ENCODE results near the gene CCP110.

The CCP110 gene, protein sequence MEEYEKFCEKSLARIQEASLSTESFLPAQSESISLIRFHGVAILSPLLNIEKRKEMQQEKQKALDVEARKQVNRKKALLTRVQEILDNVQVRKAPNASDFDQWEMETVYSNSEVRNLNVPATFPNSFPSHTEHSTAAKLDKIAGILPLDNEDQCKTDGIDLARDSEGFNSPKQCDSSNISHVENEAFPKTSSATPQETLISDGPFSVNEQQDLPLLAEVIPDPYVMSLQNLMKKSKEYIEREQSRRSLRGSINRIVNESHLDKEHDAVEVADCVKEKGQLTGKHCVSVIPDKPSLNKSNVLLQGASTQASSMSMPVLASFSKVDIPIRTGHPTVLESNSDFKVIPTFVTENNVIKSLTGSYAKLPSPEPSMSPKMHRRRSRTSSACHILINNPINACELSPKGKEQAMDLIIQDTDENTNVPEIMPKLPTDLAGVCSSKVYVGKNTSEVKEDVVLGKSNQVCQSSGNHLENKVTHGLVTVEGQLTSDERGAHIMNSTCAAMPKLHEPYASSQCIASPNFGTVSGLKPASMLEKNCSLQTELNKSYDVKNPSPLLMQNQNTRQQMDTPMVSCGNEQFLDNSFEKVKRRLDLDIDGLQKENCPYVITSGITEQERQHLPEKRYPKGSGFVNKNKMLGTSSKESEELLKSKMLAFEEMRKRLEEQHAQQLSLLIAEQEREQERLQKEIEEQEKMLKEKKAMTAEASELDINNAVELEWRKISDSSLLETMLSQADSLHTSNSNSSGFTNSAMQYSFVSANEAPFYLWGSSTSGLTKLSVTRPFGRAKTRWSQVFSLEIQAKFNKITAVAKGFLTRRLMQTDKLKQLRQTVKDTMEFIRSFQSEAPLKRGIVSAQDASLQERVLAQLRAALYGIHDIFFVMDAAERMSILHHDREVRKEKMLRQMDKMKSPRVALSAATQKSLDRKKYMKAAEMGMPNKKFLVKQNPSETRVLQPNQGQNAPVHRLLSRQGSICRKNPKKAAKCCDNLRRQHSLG

GRCh38 chr16:19523559-19524355 is at the start of gene CCP110:
Gene CCP110 (plus strand): TSS chr16:19523942. CDS start chr16:19527882, 3,940 bp downstream.
- peak; percentile 97 for DNase-seq

DNA sequence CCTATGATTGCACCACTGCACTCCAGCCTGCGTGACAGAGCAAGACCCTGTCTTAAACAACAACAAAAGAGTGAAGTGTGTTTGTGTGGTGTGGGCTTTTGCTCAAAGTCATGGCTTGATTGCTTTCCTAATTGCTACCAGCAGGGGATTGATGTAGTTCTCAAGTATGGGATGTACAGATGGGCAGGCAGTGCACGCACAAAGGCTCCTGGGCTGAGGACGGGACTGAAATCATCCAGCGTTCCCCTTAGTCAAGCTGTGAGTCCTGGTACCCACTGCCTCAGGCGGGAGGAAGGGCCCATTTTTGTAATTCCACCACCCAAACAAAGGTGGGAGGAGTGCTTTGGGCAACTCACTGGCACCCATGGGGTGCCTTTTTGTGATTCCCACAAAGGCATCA is 49.1 kb upstream of the CCP110 start:
- DNase-seq = no peak

DNA sequence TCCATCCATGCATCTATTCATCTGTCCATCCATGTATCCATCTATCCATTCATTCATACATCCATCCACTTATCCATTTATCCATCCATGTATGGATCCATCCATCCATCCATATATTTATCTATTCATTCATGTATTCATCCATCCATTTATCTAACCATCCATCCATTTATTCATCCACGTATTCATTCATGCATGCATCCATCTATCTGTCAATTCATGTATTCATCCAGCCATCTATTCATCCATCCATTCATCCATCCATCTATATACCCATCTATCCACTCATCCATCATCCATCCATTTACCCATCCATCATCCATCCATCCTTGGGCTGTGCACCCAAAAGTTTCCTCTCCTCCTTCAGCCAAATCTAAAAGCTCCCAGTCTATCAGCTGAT is 45.2 kb upstream of the CCP110 start:
- no peak for DNase-seq

- no peak for DNase-seq
Measured at GRCh38 chr16:19479302-19479721, 44.4 kb upstream of the CCP110 start.

DNA sequence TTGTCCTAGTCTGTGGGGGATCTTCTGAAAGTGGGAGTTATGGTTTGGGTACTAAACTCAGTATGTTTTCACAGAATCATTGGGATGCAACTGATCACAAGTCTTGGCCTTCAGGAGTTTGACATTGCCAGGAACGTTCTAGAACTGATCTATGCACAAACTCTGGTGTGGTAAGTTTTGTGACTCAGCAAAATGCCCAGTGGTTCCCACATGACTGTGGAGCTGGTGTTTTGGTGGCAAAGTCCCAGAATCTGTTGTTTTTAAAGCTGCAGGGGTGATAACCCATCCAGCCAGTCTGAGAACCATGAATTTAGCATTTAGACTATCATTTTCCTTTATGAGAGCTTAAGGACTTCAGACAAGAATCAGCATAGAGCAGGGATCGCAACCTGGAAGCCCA is 42.4 kb upstream of the CCP110 start:
- no peak for DNase-seq

GRCh38 chr16:19481769-19482168 is 42.0 kb upstream of the CCP110 start:
- no peak for DNase-seq

- DNase-seq = no peak
Measured at GRCh38 chr16:19482291-19482690, 41.5 kb upstream of the CCP110 start.

- DNase-seq = no peak
Measured at GRCh38 chr16:19484096-19484495, 39.6 kb upstream of the CCP110 start.

- no peak for DNase-seq
Measured at GRCh38 chr16:19485611-19486010, 38.1 kb upstream of the CCP110 start.

GRCh38 chr16:19486051-19486450 is 37.7 kb upstream of the CCP110 start:
- DNase-seq = no peak

- no peak for DNase-seq
Measured at GRCh38 chr16:19486750-19487325, 36.9 kb upstream of the CCP110 start.

DNA sequence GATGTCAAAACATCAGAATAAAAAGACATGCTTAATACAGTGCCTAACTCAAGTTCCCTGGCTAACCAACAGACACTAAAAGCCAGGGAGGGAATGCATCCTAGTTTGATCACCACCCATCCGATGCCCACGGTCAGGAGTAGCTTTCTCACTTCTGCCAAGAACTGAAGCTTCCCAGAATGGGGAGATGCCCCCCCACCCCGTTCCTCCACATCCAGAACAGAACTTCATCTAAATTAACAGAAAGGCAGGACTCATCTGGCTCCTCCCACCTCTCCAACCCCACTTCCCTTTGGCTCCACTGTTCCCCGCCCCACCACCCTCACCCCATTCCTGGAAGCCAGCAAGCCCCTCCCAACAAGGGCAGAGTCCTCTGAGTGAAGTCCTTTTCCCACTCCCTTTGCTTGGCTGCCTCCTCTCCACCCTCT is 35.5 kb upstream of the CCP110 start:
- DNase-seq = no peak

GRCh38 chr16:19490619-19491018 is 33.1 kb upstream of the CCP110 start:
- no peak for DNase-seq

DNA sequence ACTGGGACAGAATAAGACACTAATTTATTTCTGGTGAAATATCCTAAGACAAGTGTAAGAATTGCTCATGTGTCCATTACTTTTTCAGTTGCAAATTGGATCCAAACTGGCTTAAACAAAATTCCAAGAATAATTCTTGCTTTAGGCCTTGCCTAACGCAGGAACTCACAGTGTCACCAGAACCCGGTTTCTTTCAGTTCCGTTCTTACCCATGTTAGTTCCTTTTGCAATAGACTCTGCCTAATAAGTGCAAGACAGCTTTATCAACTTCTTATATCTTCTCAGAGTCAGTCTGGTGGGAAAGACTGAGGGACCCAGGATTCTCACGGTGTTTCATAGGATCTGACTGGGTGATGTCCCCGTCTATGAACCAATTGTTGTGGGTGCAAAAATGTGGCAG is 26.6 kb upstream of the CCP110 start:
- DNase-seq = no peak

GRCh38 chr16:19499006-19499405 is 24.7 kb upstream of the CCP110 start:
- no peak for DNase-seq

DNA sequence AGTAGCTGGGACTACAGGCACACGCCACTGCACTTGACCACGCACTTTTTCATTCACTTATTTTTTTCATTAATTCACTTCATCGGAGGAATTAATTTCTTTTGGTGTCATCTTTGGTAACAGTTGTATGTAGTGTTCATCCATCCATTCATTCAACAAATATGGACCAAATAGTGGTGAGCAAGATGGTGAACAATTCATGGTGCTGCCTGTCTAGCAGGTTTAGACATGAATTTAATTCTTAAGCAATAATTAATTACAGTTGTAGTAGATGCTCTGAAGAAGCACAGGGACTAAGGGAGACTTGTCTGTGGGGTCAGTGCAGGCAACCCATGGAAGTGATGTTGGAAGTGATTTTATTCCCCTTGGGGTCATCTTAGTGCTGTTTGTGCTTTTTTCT is 24.3 kb upstream of the CCP110 start:
- DNase-seq = no peak

DNA sequence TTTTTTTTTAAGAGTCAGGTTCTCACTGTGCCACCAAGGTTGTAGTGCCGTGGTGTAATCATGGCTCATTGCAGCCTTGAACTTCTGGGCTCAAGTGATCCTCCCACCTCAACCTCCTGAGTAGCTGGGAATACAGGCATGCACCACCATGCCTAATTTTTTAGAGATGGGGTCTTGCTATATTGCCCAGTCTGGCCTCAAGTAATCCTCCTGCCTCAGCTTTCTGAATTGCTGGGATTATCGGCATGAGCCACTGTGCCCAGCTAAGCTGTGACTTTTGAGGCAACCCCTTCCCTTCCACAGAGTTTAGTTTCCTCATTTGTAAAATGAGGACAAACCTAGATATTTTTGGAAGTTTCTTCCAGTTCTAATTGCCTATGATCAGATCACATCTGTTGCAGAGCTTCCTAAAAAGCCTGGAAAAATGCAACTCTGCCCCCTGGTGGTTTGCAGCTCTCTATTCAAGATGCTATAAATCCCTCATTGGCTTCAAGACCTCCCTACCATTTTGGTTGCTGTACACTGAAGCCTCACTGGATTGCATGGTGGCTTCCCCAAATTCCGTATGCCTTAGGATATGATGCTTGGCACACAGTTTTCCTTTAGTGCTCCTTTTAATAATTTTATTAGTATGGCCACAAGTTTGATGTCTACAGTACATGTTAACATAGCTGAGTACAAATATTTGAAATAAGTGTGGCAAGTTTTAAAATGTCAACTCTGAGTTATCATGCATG is 21.2 kb upstream of the CCP110 start:
- DNase-seq = peak; percentile 55

GRCh38 chr16:19503461-19504075 is 20.2 kb upstream of the CCP110 start:
- no peak for DNase-seq

DNA sequence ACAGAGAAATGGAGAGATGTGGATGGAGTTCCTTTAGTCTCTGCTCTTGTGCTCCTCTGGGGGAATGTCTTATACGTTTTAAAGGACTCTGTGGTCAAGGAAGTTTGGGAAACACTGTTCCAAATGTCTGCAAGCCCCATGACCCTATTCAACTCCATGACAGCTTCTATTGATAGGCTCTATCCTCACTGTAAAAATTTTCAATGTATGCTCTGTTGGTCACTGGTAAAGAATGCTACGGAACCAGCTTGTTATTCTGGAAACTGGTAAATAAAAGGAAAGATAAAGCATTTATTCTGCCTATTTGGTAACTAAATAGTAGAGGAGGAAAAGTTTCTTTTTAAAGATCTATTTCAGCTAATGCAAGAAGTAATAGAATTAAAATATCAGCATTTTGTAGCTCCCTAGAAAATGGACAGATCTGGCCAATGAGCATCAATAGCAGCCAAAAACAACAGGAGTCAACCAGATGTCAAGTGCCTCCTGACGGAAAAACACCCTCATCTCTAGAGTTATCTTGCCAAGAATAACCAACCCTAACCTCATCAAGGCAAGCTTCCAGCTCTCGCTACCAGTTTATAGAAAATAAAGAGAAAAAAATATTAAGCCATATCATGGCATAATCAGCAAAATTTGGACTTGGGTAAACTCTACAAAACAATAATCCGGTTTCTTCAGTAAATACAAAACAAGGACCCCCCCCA is 18.0 kb upstream of the CCP110 start:
- DNase-seq = no peak

DNA sequence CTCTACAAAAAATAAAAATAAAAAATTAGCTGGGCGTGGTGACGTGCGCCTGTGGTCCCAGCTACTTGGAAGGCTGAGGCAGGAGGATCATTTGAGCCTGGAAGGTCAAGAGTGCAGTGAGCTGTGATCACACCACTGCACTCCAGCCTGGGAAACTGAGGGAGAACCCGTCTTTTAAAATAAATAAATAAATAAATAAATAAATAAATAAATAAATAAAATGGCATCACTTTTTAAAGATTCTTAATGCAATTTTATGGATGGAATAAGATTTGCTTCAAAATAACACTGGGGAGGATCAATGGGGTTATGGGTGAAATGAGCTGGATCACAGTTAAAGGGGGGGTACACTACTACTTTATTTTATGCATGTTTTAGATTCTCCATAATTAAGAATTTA is 16.8 kb upstream of the CCP110 start:
- no peak for DNase-seq

GRCh38 chr16:19507867-19508266 is 15.9 kb upstream of the CCP110 start:
- DNase-seq = no peak

All from COR-L47 (cell line).